Hepatocyte (in vitro differentiated cells): ENCODE measurements around the gene UQCRH. TPM values are rescaled to one million over a fixed set of nuclear protein-coding genes. Genes with fewer than 3 reads are reported as not detected.

Experiments used
- DNase-seq: peaks from one replicate; pipeline ENCODE4 v3.0.0-alpha.2; 2016; ENCODE audit warnings: low spot score
- H2AFZ ChIP-seq: fragments of 200-600 bp; sonication (generic); 2 replicates; pipeline ENCODE4 v1.6.0; 2016; ENCODE audit warnings: antibody characterized with exemption, mild to moderate bottlenecking
- H3K27ac ChIP-seq: fragments of 200-600 bp; sonication (generic); 2 replicates; pipeline ENCODE4 v1.5.1; 2016; ENCODE audit warnings: mild to moderate bottlenecking
- H3K27me3 ChIP-seq: fragments of 200-600 bp; sonication (generic); 2 replicates; pipeline ENCODE4 v1.6.1; 2016
- H3K36me3 ChIP-seq: fragments of 200-600 bp; sonication (generic); replicated peaks from 2 replicates; pipeline ENCODE4 v1.5.1; 2016; ENCODE audit warnings: low read depth; ENCODE audit not compliant: insufficient read depth
- H3K4me1 ChIP-seq: fragments of 200-600 bp; sonication (generic); 2 replicates; pipeline ENCODE4 v1.5.1; 2016; ENCODE audit warnings: mild to moderate bottlenecking, moderate library complexity; ENCODE audit not compliant: insufficient read depth
- H3K4me2 ChIP-seq: fragments of 200-600 bp; sonication (generic); 2 replicates; pipeline ENCODE4 v1.6.0; 2016
- H3K4me3 ChIP-seq: fragments of 200-600 bp; sonication (generic); 2 replicates; pipeline ENCODE4 v1.5.1; 2016; ENCODE audit warnings: mild to moderate bottlenecking
- H3K79me2 ChIP-seq: fragments of 200-600 bp; sonication (generic); 2 replicates; pipeline ENCODE4 v1.6.0; 2017; ENCODE audit warnings: mild to moderate bottlenecking
- H3K9me2 ChIP-seq: fragments of 200-600 bp; sonication (generic); replicated peaks from 2 replicates; pipeline ENCODE4 v1.6.0; 2017; ENCODE audit warnings: mild to moderate bottlenecking; ENCODE audit not compliant: insufficient read depth
- H3K9me3 ChIP-seq: fragments of 200-600 bp; sonication (generic); 2 replicates; pipeline ENCODE4 v1.5.1; 2016; ENCODE audit warnings: low read depth, mild to moderate bottlenecking
- H4K20me1 ChIP-seq: fragments of 200-600 bp; sonication (generic); 2 replicates; pipeline ENCODE4 v1.6.0; 2016; ENCODE audit warnings: mild to moderate bottlenecking; ENCODE audit not compliant: insufficient read depth, poor library complexity, severe bottlenecking
- EZH2 ChIP-seq: fragments of 200-600 bp; sonication (generic); IDR thresholded peaks from 2 replicates; pipeline ENCODE4 v1.6.1; 2016; ENCODE audit warnings: antibody characterized with exemption, mild to moderate bottlenecking, borderline replicate concordance
- EZH2phosphoT487 ChIP-seq: fragments of 200-600 bp; sonication (generic); IDR thresholded peaks from one replicate; pipeline ENCODE4 v1.6.1; 2018; ENCODE audit warnings: antibody characterized with exemption, mild to moderate bottlenecking, low read depth, moderate library complexity; ENCODE audit not compliant: unreplicated experiment, severe bottlenecking
- WGBS: methylation state at CpG from one replicate; pipeline ENCODE4 v1.1.6; 2016; ENCODE audit warnings: low lambda C conversion rate; ENCODE audit errors: missing lambda C conversion rate; 5-methylcytosine and 5-hydroxymethylcytosine counted together
- polyA plus RNA-seq: library from polyadenylated mRNA; unstranded; fragments of >200 nt; fragmentation: Nextera tagmentation; extraction: Ambion mirVana; gene quantifications from 2 replicates; pipeline ENCODE4 v1.2.1, GENCODE V29; 2016
- total RNA-seq: library from RNA; depleted of rRNA; stranded (reverse); fragments of >200 nt; gene quantifications from 2 replicates; pipeline ENCODE4 v1.2.3, GENCODE V29; 2014
- TF ChIP-seq, protein P1 (sequence below): fragments of 200-600 bp; sonication (generic); IDR thresholded peaks from 2 replicates; pipeline ENCODE4 v1.5.1; 2016; ENCODE audit warnings: antibody characterized with exemption, mild to moderate bottlenecking; ENCODE audit not compliant: poor library complexity

UQCRH gene
- total and polyA plus RNA-seq, 2 experiments from 2014 or later = 269 to 429 TPM

DNA sequence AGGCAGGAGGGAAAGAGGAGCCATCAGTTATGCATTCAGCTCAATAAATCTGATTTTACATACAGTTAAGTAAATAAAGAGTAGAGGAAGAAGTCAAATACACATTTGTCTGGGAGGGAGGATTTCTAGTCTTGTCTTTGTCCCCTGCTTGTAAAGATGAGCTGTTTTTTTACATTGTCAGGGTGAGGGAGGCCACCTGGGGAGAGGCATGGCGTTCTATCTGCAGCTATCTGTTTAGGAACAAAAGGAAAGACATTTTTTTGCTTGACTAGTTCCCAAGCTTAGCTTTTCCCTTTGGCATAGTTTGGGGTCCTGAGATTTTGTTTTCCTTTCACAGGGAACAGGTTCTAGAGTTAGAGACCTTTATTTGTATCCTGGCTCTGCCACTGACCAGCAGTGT, 41.0 kb upstream of the UQCRH start:
- DNase-seq = no peak
- H3K27ac ChIP-seq = no peak overlapping the region
- H3K4me2 ChIP-seq = no peak overlapping the region
- no peaks in the 10 kb centered on the region for H3K4me1 ChIP-seq
- no peaks in the 10 kb centered on the region for H4K20me1 ChIP-seq
- no peaks in the 10 kb centered on the region for H3K9me3 ChIP-seq
- H3K9me2 ChIP-seq = no peaks in the 10 kb centered on the region
- H3K4me3 ChIP-seq = no peak overlapping the region
- WGBS = 72% methylated on average over 1 of the region's 1 CpG
- no peaks in the 10 kb centered on the region for H3K79me2 ChIP-seq
- no peak overlapping the region for H2AFZ ChIP-seq
- no peaks in the 10 kb centered on the region for H3K27me3 ChIP-seq
- TF ChIP-seq EZH2 = no peak
- TF ChIP-seq, protein P1, sequence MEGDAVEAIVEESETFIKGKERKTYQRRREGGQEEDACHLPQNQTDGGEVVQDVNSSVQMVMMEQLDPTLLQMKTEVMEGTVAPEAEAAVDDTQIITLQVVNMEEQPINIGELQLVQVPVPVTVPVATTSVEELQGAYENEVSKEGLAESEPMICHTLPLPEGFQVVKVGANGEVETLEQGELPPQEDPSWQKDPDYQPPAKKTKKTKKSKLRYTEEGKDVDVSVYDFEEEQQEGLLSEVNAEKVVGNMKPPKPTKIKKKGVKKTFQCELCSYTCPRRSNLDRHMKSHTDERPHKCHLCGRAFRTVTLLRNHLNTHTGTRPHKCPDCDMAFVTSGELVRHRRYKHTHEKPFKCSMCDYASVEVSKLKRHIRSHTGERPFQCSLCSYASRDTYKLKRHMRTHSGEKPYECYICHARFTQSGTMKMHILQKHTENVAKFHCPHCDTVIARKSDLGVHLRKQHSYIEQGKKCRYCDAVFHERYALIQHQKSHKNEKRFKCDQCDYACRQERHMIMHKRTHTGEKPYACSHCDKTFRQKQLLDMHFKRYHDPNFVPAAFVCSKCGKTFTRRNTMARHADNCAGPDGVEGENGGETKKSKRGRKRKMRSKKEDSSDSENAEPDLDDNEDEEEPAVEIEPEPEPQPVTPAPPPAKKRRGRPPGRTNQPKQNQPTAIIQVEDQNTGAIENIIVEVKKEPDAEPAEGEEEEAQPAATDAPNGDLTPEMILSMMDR = no peak
- no peak for TF ChIP-seq EZH2phosphoT487
- peaks cover 3% of the 10 kb centered on the region for H3K36me3 ChIP-seq

DNA sequence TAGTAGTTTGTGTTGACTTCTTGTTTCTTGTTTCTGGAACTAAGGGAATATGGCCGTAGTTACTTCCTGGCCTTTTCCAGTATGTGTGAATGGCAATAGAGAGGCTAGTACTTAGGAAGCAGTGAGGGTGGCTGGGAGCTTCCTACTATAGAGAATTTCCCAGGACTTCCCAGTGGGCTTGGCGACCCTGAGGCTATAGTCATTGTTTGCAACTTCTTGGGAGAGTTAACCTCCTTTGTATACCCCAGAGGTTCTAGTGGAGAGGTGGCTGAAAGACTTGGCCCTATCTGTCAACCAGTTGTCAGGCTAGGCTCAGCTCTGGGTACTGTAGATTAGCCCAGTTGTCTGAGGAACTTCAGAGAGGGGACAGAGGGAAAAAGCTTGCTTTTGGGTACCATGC, 40.4 kb upstream of the UQCRH start:
- 90% methylated on average over 2 of the region's 2 CpGs for WGBS
- Histone ChIP-seq H4K20me1 (no peaks in the 10 kb centered on the region), H3K4me2 (no peak overlapping the region), H3K27me3 (no peaks in the 10 kb centered on the region), H3K36me3 (peaks cover 3% of the 10 kb centered on the region), H3K4me3 (no peak overlapping the region), H3K79me2 (no peaks in the 10 kb centered on the region), H3K27ac (no peak overlapping the region), H2AFZ (no peak overlapping the region), H3K4me1 (no peaks in the 10 kb centered on the region), H3K9me2 (no peaks in the 10 kb centered on the region), H3K9me3 (no peaks in the 10 kb centered on the region)
- DNase-seq = no peak
- TF ChIP-seq, protein P1 = no peak
- no peak for TF ChIP-seq EZH2
- TF ChIP-seq EZH2phosphoT487 = no peak

DNA sequence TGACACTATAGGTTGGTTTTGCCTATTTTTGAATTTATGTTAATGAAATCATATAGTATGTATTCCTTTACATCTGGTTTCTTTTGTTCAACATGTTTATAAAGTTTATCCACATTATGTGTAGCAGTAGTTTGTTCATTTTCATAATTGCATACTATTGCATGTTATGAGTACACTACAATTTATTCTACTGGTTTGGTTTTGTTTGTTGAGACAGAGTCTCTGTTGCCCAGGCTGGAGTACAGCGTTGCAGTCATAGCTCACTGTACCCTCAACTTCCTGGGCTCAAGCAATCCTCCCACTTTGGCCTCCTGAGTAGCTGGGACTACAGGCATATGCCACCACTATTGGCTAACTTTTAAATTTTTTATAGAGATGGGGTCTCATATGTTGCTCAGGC, 34.9 kb upstream of the UQCRH start:
- no peaks in the 10 kb centered on the region for H3K4me1 ChIP-seq
- TF ChIP-seq EZH2 (no peak), EZH2phosphoT487 (no peak)
- TF ChIP-seq, protein P1 = no peak
- 95% methylated on average over 1 of the region's 1 CpG for WGBS

More for the DNA sequence above, 34.9 kb upstream of the UQCRH start:
- Histone ChIP-seq H3K4me2 (no peak overlapping the region), H3K9me3 (no peaks in the 10 kb centered on the region), H3K27me3 (no peaks in the 10 kb centered on the region), H4K20me1 (no peaks in the 10 kb centered on the region), H3K9me2 (no peaks in the 10 kb centered on the region), H3K27ac (no peak overlapping the region), H3K36me3 (peaks cover 3% of the 10 kb centered on the region), H3K4me3 (no peak overlapping the region), H2AFZ (no peak overlapping the region), H3K79me2 (no peaks in the 10 kb centered on the region)
- no peak for DNase-seq
